ENCODE measurements around the gene SOCS3.
A peak's percentile ranks its signal among the peaks of the same experiment; 100 is the strongest.

SOCS3 gene

GRCh38 chr17:78366109-78366848 lies 6.4 kb upstream of the SOCS3 start:
- DNase-seq = no peak

GRCh38 chr17:78365561-78366108 lies 5.8 kb upstream of the SOCS3 start:
- no peak for DNase-seq

- peak in 1 of 2 donors; percentile 46 for DNase-seq
Observed at GRCh38 chr17:78364436-78365281, 4.8 kb upstream of the SOCS3 start.

GRCh38 chr17:78362671-78363070 lies 2.8 kb upstream of the SOCS3 start:
- no peak for DNase-seq

- DNase-seq = no peak
Observed at GRCh38 chr17:78362232-78362631, 2.4 kb upstream of the SOCS3 start.

GRCh38 chr17:78361225-78361701 lies 1.4 kb upstream of the SOCS3 start:
- DNase-seq = no peak

GRCh38 chr17:78360371-78361224 lies 721 bp upstream of the SOCS3 start:
- peak; percentile 96 to 97 for DNase-seq

- peak in 1 of 2 donors; percentile 53 for DNase-seq
Observed at GRCh38 chr17:78359321-78359996, 418 bp downstream of the SOCS3 start.

- DNase-seq = no peak
Observed at GRCh38 chr17:78358538-78359320, 1.1 kb downstream of the SOCS3 start.

- peak in 1 of 2 donors; percentile 40 for DNase-seq
Observed at GRCh38 chr17:78357672-78358537, 2.0 kb downstream of the SOCS3 start.

GRCh38 chr17:78357177-78357586 lies 2.7 kb downstream of the SOCS3 start:
- peak in 1 of 2 donors; percentile 27 for DNase-seq

GRCh38 chr17:78356101-78356713 lies 3.7 kb downstream of the SOCS3 start:
- peak; percentile 87 to 89 for DNase-seq

- no peak for DNase-seq
Observed at GRCh38 chr17:78355701-78356100, 4.2 kb downstream of the SOCS3 start.

- no peak for DNase-seq
Observed at GRCh38 chr17:78355045-78355641, 4.7 kb downstream of the SOCS3 start.

GRCh38 chr17:78353834-78354233 lies 6.0 kb downstream of the SOCS3 start:
- DNase-seq = no peak

GRCh38 chr17:78351449-78352006 lies 8.3 kb downstream of the SOCS3 start:
- no peak for DNase-seq

GRCh38 chr17:78349891-78350642 lies 9.8 kb downstream of the SOCS3 start:
- no peak for DNase-seq
